ENCODE data around the gene TAGAP. TPM values are rescaled to one million over a fixed set of nuclear protein-coding genes. Genes with fewer than 3 reads are reported as not detected.

The TAGAP gene
- polyA plus RNA-seq, 1 donor (not counting 4 experiments of a cell fraction or from before 2014, with no cell fraction given) = 0.08 TPM

GRCh38 chr6:159008656-159009288 lies 36.0 kb downstream of the TAGAP start:
- no peak overlapping the region for H3K4me2 ChIP-seq (ENCODE audit: control insufficient read depth, extremely low read depth, insufficient read depth, low read depth, low read length)
- H3K9me1 ChIP-seq (ENCODE audit: control insufficient read depth, extremely low read depth, insufficient read depth, low read length) = no peaks in the 10 kb centered on the region
- no peaks in the 10 kb centered on the region for H4K20me1 ChIP-seq (ENCODE audit: control insufficient read depth, extremely low read depth, insufficient read depth, low read length)
- dilution Hi-C loops (cut with MboI; ENCODE audit: extremely low pct_ligation_motif_present, low sequenced_read_pairs) = no loop called here
- H2AFZ ChIP-seq (ENCODE audit: control insufficient read depth, low read length) = no peak overlapping the region
- H3K9ac ChIP-seq (ENCODE audit: control insufficient read depth, extremely low read depth, insufficient read depth, low read length) = no peak overlapping the region
- H3K27me3 ChIP-seq (ENCODE audit: control insufficient read depth, extremely low read depth, insufficient read depth, low read length) = no peaks in the 10 kb centered on the region
- H3K9me3 ChIP-seq (ENCODE audit: control insufficient read depth, low read depth, low read length) = no peaks in the 10 kb centered on the region
- H3K4me1 ChIP-seq (ENCODE audit: control insufficient read depth, extremely low read depth, insufficient read depth, low read length) = peaks cover 6% of the 10 kb centered on the region
- no peak overlapping the region for H3K4me3 ChIP-seq (ENCODE audit: control insufficient read depth in 2 of 3, extremely low read depth in 1 of 3, insufficient read depth in 2 of 3, low read depth in 1 of 3, low read length in 3 of 3)
- H3K36me3 ChIP-seq (ENCODE audit: control insufficient read depth in 2 of 2, extremely low read depth in 1 of 2, insufficient read depth in 2 of 2, low read length in 2 of 2) = no peaks in the 10 kb centered on the region
- TF ChIP-seq EZH2 (IDR thresholded peaks at IDR 0.05; ENCODE audit: low read length) (no peak), CTCF (optimal IDR thresholded peaks at IDR 0.05 in 1 of 3, IDR thresholded peaks at IDR 0.05 in 1 of 3, conservative IDR thresholded peaks at IDR 0.05 in 1 of 3; ENCODE audit: extremely low read depth in 1 of 3, insufficient read depth in 2 of 3, low read length in 3 of 3) (peak in 2 of 3 experiments; percentile 31 to 48)
- H3K79me2 ChIP-seq (ENCODE audit: control insufficient read depth, insufficient read depth, low read length) = no peaks in the 10 kb centered on the region
- no peak for DNase-seq (ENCODE audit: low read depth, low spot score)
- H3K27ac ChIP-seq (ENCODE audit: control insufficient read depth, insufficient read depth, low read length) = no peak overlapping the region
- FAIRE-seq = peak; percentile 71

- no peak for TF ChIP-seq EZH2 (IDR thresholded peaks at IDR 0.05; ENCODE audit: low read length)
- TF ChIP-seq CTCF (optimal IDR thresholded peaks at IDR 0.05 in 1 of 3, IDR thresholded peaks at IDR 0.05 in 1 of 3, conservative IDR thresholded peaks at IDR 0.05 in 1 of 3; ENCODE audit: extremely low read depth in 1 of 3, insufficient read depth in 2 of 3, low read length in 3 of 3) = no peak
- Histone ChIP-seq H3K79me2 (ENCODE audit: control insufficient read depth, insufficient read depth, low read length) (no peaks in the 10 kb centered on the region), H3K9me3 (ENCODE audit: control insufficient read depth, low read depth, low read length) (no peaks in the 10 kb centered on the region), H3K27ac (ENCODE audit: control insufficient read depth, insufficient read depth, low read length) (no peak overlapping the region), H4K20me1 (ENCODE audit: control insufficient read depth, extremely low read depth, insufficient read depth, low read length) (no peaks in the 10 kb centered on the region), H3K9ac (ENCODE audit: control insufficient read depth, extremely low read depth, insufficient read depth, low read length) (no peak overlapping the region), H3K36me3 (ENCODE audit: control insufficient read depth in 2 of 2, extremely low read depth in 1 of 2, insufficient read depth in 2 of 2, low read length in 2 of 2) (no peaks in the 10 kb centered on the region), H3K9me1 (ENCODE audit: control insufficient read depth, extremely low read depth, insufficient read depth, low read length) (no peaks in the 10 kb centered on the region), H3K4me3 (ENCODE audit: control insufficient read depth in 2 of 3, extremely low read depth in 1 of 3, insufficient read depth in 2 of 3, low read depth in 1 of 3, low read length in 3 of 3) (no peak overlapping the region), H2AFZ (ENCODE audit: control insufficient read depth, low read length) (no peak overlapping the region), H3K4me1 (ENCODE audit: control insufficient read depth, extremely low read depth, insufficient read depth, low read length) (peaks cover 10% of the 10 kb centered on the region), H3K4me2 (ENCODE audit: control insufficient read depth, extremely low read depth, insufficient read depth, low read depth, low read length) (no peak overlapping the region), H3K27me3 (ENCODE audit: control insufficient read depth, extremely low read depth, insufficient read depth, low read length) (no peaks in the 10 kb centered on the region)
- DNase-seq (ENCODE audit: low read depth, low spot score) = no peak
- FAIRE-seq = no peak
- dilution Hi-C loops (cut with MboI; ENCODE audit: extremely low pct_ligation_motif_present, low sequenced_read_pairs) = no loop called here
Observed at GRCh38 chr6:159007510-159007909, 37.3 kb downstream of the TAGAP start.

All from keratinocyte (primary cell).